22Rv1 (cell line): ENCODE data around the gene NHLH1.

Experiments
- CTCF ChIP-seq: fragments of 450-650 bp; IDR thresholded peaks from 2 replicates; pipeline ENCODE4 v1.5.1; 2017; ENCODE audit warnings: mild to moderate bottlenecking
- ZFX ChIP-seq: fragments of 450-650 bp; IDR thresholded peaks from 2 replicates; pipeline ENCODE4 v1.6.1; 2017; ENCODE audit warnings: antibody characterized with exemption, borderline replicate concordance

- no peak for TF ChIP-seq CTCF
- TF ChIP-seq ZFX = no peak
Observed at GRCh38 chr1:160412028-160412362, 45.1 kb downstream of the NHLH1 start.
